NCI-H345 (cell line): ENCODE measurements around the gene ABCC8.
A peak's percentile ranks its signal among the peaks of the same experiment; 100 is the strongest.

Experiments
- DNase-seq: peaks from one replicate; lab custom pipeline; 2025; lab: John Stamatoyannopoulos, UW

ABCC8 gene

DNA sequence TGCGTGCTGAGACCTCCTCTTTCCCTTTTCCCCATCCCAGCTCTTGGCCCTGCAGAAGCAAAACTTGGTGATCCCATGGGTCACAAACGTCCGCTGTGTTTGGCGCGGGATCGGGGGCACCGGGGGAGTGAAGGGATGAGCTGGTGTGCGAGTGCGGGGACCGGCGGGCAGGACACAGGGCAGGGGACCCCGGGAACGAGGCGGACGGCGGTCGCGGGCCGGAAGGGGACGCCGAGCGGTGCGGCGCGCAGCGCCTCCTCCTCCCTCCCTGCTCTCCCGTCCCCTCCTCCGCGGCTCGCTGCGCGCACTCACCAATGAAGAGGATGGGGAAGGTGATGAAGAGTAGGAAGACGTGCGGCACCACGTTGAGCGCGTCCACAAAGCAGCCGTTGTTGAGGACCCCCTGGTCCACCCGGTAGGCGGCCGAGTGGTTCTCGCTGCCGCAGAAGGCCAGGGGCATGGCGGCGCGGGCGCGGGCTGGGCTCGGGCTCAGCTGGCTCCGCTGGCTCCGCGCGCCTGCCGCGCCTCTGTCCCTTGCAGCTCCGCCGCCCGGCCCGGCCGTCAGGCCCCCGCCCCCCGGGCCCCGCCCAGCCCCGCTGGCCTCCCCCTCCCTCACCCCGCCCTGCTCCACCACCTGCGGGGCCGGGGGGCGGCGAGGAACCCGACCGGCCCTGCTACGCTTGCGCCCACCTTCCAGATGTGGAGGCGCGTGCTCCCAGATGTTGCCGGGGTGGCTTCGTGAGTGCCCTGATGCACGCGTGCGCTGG is at the start of gene ABCC8:
TSS of gene ABCC8 (minus strand) at position 529 of the 767 bp plus-strand sequence. CDS start at position 460, 69 bp downstream.
- DNase-seq = peak; percentile 51

DNA sequence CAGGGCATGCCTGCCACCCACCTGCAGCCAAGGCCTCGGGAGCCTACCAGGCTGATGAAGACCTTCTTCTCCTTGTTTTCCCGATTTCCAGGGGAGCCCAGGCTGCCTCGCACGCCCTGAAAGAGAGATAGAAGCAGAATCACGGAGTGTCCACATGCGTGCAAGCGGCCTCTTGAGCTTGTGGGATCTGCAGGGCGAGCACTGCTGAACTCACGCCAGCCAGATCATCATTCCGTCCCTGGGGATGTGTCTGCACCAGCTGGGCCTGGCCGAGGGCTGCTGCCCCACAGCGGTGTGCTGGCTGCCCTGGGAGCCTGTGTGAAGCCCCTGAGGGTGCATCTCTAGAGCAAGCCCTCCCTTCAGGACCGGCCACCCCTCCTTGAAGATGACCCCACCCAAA is 49.7 kb upstream of the ABCC8 start:
- DNase-seq = no peak

- DNase-seq = no peak
Observed at GRCh38 chr11:17525570-17525969, 48.9 kb upstream of the ABCC8 start.

- no peak for DNase-seq
Observed at GRCh38 chr11:17524221-17524620, 47.6 kb upstream of the ABCC8 start.

DNA sequence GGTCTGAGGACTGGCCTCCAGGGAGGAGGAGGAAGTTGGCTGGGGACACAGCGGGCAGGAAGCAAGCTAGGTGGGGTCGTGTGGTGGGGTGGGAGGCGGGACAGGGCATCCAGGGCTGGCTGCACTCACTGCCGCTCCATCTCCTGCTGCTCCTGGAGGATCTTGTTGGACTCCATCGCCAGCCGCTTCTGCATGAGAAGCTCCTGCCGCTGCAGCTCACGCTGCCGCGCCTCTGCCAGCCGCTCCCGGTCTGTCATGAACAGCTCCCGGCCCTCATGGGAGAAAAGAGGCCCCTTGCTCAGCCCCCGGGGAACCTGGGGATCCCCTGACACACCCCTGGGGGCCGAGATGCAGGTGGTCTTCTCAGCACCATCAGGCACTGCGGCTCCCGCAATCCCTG is 46.0 kb upstream of the ABCC8 start:
- DNase-seq = no peak

GRCh38 chr11:17521106-17521900 is 44.7 kb upstream of the ABCC8 start:
- no peak for DNase-seq

DNA sequence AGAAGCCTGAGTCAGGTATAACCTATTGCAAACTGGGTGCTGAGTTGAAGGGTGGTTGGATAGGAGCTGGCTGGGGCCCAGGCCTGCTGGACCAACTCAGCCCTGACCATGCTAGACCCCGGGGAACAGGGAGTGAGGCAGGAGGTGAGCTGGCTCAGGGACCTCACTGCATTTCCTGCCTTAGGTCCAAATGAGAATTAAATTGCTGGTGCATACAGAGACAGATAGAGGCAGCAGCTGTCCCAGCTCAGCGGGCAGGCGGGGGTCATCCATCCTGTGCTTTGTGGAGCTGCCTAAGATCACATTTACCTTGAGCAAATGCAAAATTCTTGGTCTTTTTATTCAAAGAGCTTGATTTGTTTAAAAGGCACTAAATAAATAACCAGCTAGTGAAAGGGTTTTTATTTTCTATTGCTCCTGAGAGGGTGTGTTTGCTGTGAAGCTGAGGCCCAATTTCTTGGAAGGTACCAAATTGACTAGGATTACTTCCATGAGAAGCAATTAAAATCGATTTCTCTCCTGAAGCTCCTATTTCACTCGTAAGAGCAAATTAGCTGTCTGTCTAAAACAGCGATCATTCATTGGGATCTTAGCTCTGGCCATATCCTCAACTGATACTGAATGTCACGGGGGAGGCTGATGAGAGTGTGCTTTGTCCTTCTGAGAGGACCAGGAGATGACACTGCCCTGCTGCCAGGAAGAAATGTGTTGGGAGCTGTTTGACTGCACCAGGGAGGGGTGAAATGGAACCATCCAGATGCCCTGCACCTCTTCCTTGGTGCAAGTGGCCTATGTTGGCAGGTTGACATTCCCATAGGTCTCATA is 42.6 kb upstream of the ABCC8 start:
- DNase-seq = no peak

DNA sequence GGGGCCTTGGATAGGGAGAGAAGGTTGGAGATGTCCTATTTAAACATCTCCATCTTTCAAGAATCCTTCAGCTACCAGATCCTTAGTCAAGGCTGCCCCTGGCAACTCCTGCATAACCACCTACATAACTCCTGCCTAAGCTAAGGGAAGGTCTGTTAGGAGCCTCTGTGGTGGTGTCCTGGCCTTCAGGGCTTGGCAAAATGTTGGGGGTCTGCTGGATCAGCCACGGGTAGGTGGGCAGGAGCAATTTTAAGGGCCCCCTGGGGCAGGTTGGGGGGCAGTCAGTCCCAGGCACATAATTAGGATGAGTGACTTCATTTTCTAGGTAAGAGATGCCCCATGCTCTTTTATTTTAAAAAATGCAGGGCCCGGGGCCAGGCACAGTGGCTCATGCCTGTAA is 41.7 kb upstream of the ABCC8 start:
- DNase-seq = no peak

GRCh38 chr11:17517186-17517585 is 40.5 kb upstream of the ABCC8 start:
- no peak for DNase-seq

- DNase-seq = no peak
Observed at GRCh38 chr11:17516551-17517150, 40.0 kb upstream of the ABCC8 start.

- DNase-seq = no peak
Observed at GRCh38 chr11:17515443-17516176, 39.0 kb upstream of the ABCC8 start.

DNA sequence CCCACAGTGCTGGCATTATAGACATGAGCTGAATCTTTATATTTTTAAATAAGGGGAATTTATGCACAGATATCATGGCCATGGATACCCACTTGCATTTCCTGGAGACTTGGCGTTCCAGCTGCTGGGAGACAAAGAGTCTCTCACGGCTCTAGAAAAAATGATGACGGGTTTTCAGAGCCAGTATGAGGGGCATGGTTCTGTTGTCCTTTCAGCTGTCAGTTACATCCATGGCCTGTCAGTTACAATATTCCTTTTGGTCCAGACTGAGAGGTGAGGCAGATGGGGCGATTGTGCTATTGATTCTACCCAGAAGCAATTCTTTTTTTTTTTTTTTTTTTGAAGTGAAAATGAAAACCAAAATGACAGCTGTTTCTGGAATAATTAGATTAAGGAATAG is 37.8 kb upstream of the ABCC8 start:
- DNase-seq = no peak

DNA sequence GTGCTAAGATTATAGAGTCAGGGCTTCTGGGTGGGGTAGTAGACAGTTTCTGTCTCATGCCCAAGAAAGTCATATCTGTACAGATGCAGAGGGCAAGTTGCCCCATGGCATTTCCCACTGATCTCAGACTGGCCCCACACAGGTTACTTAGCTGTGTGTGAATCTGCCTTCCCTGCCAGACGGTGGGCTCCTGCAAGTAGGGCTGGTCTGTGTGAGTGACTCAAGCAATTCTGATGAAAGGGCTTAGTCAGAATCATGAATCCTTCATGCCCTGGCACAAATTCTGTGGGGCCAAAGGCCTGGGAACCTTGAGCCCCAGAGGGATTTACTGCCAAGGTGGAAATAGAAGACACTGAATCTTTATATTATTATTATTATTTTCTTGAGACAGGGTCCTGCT is 37.2 kb upstream of the ABCC8 start:
- DNase-seq = no peak

- DNase-seq = no peak
Observed at GRCh38 chr11:17512101-17512500, 35.5 kb upstream of the ABCC8 start.

DNA sequence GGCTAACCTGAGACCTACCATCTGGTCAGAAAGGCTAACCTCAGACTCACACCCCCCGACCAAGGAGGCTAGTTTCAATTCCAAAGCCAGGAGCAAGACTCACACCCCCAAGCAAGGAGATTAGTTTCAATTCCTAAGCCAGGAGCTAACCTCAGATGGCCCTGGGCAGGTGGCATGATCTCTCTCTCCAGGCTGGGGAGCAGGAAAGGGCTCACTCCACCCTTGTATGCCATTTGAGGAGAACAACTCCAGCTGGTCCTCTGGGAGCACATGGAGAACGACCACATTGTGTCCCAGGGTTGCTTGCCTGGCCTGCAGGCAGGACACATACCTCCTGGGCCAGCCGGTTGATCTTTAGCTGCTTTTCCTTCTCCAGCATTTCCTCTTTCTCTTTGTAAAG is 34.9 kb upstream of the ABCC8 start:
- DNase-seq = no peak

- DNase-seq = no peak
Observed at GRCh38 chr11:17510507-17511206, 34.0 kb upstream of the ABCC8 start.

- no peak for DNase-seq
Observed at GRCh38 chr11:17508791-17509190, 32.1 kb upstream of the ABCC8 start.

DNA sequence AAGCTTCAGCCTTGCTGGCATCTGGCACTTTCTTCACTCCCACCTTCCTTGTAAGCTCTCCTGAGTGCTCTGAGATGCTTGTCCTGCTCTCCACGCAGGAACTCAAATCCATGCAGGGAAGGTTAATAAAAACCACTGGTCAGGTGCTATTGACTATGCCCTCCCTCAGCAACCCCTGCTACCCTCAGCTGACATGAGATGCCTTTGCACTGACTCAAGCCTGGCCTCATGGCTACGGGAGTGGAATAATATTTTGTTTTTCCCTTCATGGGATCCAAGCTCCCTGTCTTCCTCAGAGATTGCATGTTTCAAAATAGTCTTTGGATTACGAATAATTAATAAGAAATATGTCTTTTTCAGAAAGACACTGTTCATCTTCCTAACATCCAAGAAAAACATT is 31.7 kb upstream of the ABCC8 start:
- no peak for DNase-seq

- DNase-seq = no peak
Observed at GRCh38 chr11:17507773-17508172, 31.1 kb upstream of the ABCC8 start.

- DNase-seq = no peak
Observed at GRCh38 chr11:17506942-17507341, 30.3 kb upstream of the ABCC8 start.

DNA sequence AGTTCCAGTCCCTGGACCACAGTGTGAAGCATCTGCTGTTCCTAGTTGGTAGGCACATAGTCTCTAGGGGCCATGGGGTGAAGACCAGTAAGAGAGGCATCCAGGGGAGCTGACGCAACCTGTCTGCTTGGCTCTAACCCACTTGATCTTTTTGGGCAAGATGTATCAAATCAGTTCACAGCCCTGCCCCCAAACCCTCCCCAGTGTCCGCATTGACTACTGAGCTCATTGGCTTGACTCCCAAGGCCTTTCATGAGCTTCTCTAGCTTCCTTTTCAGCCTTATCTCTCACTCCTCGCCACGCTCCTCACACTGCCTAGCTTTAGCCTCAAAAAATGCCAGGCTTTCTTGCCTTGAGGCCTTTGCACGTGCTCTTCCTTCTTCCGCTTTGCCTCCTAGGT is 29.7 kb upstream of the ABCC8 start:
- DNase-seq = no peak
